Upper lobe of right lung (tissue), 1 donor: ENCODE measurements around the gene UGT2B17. TPM values are rescaled to one million over a fixed set of nuclear protein-coding genes. Genes with fewer than 3 reads are reported as not detected.

ENCODE experiments used
- ATAC-seq: fragments of 200-7000 bp; cut with Tn5 transposase; one replicate; pipeline ENCODE4 v1.9.1; 2020; ENCODE audit warnings: mild to moderate bottlenecking, moderate library complexity
- DNase-seq: peaks from one replicate; pipeline ENCODE4 v3.0.0-alpha.2; 2020
- H3K27ac ChIP-seq: fragments of 200-600 bp; one replicate; pipeline ENCODE4 v1.8.0; 2022
- H3K27me3 ChIP-seq: fragments of 200-600 bp; one replicate; pipeline ENCODE4 v1.8.0; 2022; ENCODE audit warnings: mild to moderate bottlenecking
- H3K36me3 ChIP-seq: fragments of 200-600 bp; one replicate; pipeline ENCODE4 v1.8.0; 2022
- H3K4me1 ChIP-seq: fragments of 200-600 bp; one replicate; pipeline ENCODE4 v1.8.0; 2022
- H3K4me3 ChIP-seq: fragments of 200-600 bp; one replicate; pipeline ENCODE4 v1.8.0; 2022; ENCODE audit warnings: mild to moderate bottlenecking
- H3K9me3 ChIP-seq: fragments of 200-600 bp; one replicate; pipeline ENCODE4 v1.8.0; 2022
- intact Hi-C: fragments of 100-400 bp; cut with DNase I; formaldehyde crosslinking; loops from one replicate; pipeline ENCODE4 v1.11.0; 2022
- total RNA-seq: library from RNA; stranded (reverse); fragmentation: NEBNext Ultra II Directional; extraction: Animal tissue kit (Norgen Biotek cat#: 25700); gene quantifications from one replicate; pipeline ENCODE4 v1.2.1, GENCODE V29; 2021
- TF ChIP-seq, protein P1 (sequence below): fragments of 200-600 bp; IDR thresholded peaks from one replicate; pipeline ENCODE4 v1.8.0; 2022; ENCODE audit warnings: antibody characterized with exemption
- donor health status: DM: no; HTN: yes; CAD: no; lungs with severe emphysema.

The UGT2B17 gene
- total RNA-seq, 1 donor from 2014 or later = not detected

GRCh38 chr4:68499021-68499420, 77.1 kb downstream of the UGT2B17 start:
- H3K27ac ChIP-seq = no peak overlapping the region
- H3K4me1 ChIP-seq = no peaks in the 10 kb centered on the region
- no peak overlapping the region for H3K4me3 ChIP-seq
- TF ChIP-seq, protein P1, sequence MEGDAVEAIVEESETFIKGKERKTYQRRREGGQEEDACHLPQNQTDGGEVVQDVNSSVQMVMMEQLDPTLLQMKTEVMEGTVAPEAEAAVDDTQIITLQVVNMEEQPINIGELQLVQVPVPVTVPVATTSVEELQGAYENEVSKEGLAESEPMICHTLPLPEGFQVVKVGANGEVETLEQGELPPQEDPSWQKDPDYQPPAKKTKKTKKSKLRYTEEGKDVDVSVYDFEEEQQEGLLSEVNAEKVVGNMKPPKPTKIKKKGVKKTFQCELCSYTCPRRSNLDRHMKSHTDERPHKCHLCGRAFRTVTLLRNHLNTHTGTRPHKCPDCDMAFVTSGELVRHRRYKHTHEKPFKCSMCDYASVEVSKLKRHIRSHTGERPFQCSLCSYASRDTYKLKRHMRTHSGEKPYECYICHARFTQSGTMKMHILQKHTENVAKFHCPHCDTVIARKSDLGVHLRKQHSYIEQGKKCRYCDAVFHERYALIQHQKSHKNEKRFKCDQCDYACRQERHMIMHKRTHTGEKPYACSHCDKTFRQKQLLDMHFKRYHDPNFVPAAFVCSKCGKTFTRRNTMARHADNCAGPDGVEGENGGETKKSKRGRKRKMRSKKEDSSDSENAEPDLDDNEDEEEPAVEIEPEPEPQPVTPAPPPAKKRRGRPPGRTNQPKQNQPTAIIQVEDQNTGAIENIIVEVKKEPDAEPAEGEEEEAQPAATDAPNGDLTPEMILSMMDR = no peak
- ATAC-seq (no peak), DNase-seq (no peak)
- intact Hi-C loops = no loop called here
- H3K36me3 ChIP-seq = no peaks in the 10 kb centered on the region
- H3K27me3 ChIP-seq = no peaks in the 10 kb centered on the region
- H3K9me3 ChIP-seq = no peaks in the 10 kb centered on the region

DNA sequence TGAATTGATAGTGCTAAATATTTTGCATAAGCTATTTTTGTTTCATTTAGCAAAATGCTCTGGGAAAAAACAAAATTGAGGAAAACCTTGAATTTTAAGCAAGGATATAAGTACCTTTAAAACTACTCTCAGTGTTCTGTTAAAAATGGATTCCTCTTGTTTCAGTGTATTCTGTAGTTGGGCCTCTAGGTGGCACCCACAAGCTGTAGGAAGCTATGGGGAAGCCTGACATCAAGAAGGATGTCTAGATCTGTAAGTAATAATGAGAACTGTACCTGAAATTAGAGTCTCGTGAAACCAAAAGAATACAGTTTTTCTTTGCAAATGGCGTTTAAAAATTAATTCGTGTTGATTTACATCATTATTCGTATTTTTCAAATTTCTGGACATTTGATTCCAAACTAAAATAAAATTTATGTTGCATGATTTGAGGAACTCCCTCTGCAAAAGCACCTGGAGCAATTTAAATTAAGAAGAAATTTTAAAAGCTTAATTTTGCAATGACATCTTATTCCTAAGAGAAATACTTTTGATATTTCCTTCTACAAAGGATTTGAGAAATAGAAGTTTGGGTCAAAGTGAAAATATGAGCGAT, 77.6 kb downstream of the UGT2B17 start:
- peak; percentile 95 for ATAC-seq
- intact Hi-C loops = no loop called here

GRCh38 chr4:68494688-68495087, 81.4 kb downstream of the UGT2B17 start:
- ATAC-seq = no peak
- Histone ChIP-seq H3K4me1 (no peaks in the 10 kb centered on the region), H3K4me3 (no peak overlapping the region), H3K9me3 (no peaks in the 10 kb centered on the region), H3K36me3 (no peaks in the 10 kb centered on the region), H3K27me3 (no peaks in the 10 kb centered on the region), H3K27ac (no peak overlapping the region)
- no peak for DNase-seq
- TF ChIP-seq, protein P1 = no peak
- intact Hi-C loops = no loop called here

More for the DNA sequence above, 77.6 kb downstream of the UGT2B17 start:
- H3K27me3 ChIP-seq = no peaks in the 10 kb centered on the region
- H3K4me1 ChIP-seq = no peaks in the 10 kb centered on the region
- no peak overlapping the region for H3K27ac ChIP-seq
- no peak for DNase-seq
- H3K4me3 ChIP-seq = no peak overlapping the region
- H3K36me3 ChIP-seq = no peaks in the 10 kb centered on the region
- TF ChIP-seq, protein P1 = peak; percentile 86
- H3K9me3 ChIP-seq = no peaks in the 10 kb centered on the region

- Histone ChIP-seq H3K36me3 (no peaks in the 10 kb centered on the region), H3K4me1 (no peaks in the 10 kb centered on the region), H3K9me3 (no peaks in the 10 kb centered on the region), H3K4me3 (no peak overlapping the region), H3K27ac (no peak overlapping the region), H3K27me3 (no peaks in the 10 kb centered on the region)
- intact Hi-C loops = no loop called here
- ATAC-seq (no peak), DNase-seq (no peak)
- TF ChIP-seq, protein P1 = no peak
These were observed 85.2 kb downstream of the UGT2B17 start for GRCh38 chr4:68490826-68491457.

GRCh38 chr4:68489338-68489737, 86.8 kb downstream of the UGT2B17 start:
- TF ChIP-seq, protein P1 = no peak
- H3K9me3 ChIP-seq = no peaks in the 10 kb centered on the region
- ATAC-seq (no peak), DNase-seq (no peak)
- H3K4me3 ChIP-seq = no peak overlapping the region
- no peaks in the 10 kb centered on the region for H3K36me3 ChIP-seq
- H3K4me1 ChIP-seq = no peaks in the 10 kb centered on the region
- H3K27me3 ChIP-seq = no peaks in the 10 kb centered on the region
- H3K27ac ChIP-seq = no peak overlapping the region
- intact Hi-C loops = no loop called here

Other genes with a start within 250 kb of the UGT2B17 start
- 94.3 TPM for gene YTHDC1, start 226.2 kb downstream of the UGT2B17 start, total RNA-seq
- gene TMPRSS11E, start 128.9 kb downstream of the UGT2B17 start, total RNA-seq = not detected
- not detected for gene UGT2B15, start 94.3 kb upstream of the UGT2B17 start, total RNA-seq
- not detected for gene UGT2B10, start 239.7 kb upstream of the UGT2B17 start, total RNA-seq